HG03520 (cell line): Measurements from ENCODE around the gene DNAI7.
A peak's percentile ranks its signal among the peaks of the same experiment; 100 is the strongest.

Experiments
- ATAC-seq: cut with Tn5 transposase; IDR thresholded peaks from one replicate; pipeline ENCODE4 v1.9.1; 2021; ENCODE audit warnings: mild to moderate bottlenecking, moderate library complexity; ENCODE audit not compliant: unreplicated experiment

The DNAI7 gene

DNA sequence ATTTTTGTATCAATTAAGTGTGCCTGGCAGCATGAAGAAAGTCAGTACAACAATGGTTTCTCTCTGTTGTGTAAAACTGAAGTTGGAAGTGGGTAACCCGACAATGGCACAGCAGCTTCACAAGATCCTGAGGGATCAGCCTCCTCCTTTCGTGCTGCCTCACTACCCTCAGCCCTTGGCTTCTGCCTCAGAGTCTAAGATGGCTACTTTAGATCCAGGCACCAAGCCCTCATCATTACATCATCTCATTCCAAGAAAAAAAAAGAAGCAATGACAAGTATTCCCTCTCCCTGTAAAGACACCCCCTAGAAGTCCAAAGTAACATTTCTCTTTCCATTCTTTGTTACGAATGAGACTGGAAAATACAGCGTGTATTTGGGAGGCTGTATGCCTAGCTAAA is 92.6 kb downstream of the DNAI7 start:
- ATAC-seq, result no peak

DNA sequence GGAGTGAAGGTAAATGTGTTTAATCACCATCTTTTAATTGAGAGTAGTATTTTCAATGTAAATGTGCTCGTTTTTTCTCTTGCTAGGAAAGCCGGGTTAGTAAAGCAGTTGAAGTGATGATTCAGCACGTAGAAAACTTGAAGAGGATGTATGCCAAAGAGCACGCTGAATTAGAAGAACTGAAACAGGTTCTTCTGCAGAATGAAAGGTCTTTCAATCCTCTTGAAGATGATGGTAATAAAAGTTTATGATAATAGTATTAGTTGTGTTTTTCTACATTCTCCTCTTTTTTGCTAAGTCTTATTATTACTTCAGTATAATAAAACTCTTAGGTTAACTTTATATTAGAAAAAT is 93.9 kb downstream of the DNAI7 start:
- peak; percentile 53 for ATAC-seq

DNA sequence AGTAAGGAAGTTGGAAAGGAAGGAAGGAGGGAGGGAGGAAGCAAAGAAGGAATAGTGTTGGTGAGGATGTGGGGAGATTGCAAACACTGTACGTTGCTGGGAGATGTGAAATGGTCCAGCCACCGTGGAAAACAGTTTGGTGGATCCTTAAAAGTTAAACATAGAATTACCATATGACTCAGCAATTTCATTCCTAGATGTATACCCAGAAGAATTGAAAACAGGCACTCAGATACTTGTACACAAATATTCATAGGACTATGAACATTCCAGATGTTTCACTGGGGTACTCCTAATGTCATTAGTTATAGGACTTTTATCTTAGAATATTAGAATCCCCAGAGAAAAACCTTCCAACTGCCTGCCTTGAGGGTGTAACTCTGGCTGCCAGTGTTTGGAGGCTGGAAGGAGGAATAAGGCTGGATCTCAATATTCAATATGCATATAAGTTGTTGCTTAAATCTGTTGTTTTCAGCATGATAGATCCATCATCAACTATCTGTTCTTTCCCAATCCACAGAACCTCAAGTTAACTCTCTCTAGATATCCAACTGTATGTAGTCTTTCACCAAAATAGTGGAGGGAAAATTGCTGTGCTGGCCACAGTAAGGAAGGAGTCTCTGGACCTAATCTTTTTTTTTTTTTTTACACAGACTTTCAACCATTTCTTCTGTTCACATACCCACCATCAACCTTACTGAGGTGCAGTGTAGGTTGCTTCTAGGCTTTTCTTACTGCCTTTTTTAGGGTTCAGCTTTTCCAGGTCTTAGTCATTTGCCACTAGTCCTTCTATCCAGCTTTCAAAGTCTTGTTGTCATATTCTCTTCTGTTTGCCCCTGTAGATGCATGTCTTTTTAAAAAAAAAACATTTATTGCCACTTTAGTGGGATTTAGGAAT is 94.5 kb downstream of the DNAI7 start:
- ATAC-seq, result no peak

DNA sequence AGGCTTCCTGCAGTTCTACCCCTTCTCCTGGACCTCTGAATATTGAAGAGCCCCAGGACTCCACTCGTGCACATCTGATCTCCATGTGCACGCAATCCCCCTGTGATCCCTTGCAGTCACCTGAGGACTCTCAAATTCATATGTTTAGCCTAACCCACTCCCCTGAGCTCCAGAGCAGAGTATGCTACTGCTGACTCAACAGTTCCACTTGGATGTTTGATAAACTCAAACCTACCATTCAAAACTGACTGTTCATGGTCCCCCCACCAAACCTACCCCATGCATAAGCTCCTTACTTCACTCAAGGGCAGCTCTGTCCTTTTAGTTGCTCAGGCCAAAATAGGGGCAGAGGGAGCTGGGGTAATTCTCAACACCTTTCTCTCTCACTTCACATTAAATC is 96.0 kb downstream of the DNAI7 start:
- ATAC-seq, result no peak

DNA sequence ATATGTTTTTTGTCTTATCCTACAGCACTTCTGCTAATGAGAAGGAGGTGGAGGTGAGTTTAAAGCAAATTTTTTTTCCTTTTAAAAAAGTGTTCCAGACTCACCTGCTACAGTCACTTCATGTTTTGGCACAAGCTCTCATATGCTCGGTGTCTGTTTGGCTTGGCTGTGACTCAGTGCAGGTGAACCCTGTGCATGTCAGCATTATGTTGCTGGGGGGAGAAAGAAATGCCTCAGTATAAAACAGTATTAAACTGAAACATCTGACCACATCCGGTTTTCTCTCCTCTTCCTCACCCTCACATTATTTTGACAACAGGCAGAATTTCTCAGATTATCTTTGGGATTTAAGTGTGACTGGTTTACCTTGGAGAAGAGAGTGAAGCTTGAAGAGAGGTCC is 105.2 kb downstream of the DNAI7 start:
- ATAC-seq, result no peak

DNA sequence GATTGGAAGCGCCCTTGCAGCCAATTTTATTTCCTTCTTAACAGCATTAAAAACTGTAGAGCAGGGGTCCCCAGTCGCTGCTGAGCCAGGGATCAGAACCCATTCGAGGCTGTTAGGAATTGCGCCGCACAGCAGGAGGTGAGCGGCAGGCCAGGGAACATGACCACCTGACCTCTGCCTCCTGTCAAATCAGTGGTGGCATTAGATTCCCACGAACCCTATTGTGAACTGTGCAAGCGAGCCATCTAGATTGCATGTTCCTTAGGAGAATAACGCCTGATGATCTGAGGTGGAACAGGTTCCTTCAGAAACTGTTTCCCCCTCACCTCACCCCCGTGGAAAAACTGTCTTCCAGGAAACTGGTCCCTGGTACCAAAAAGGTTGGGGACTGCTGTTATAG is 107.4 kb downstream of the DNAI7 start:
- ATAC-seq, result no peak

DNA sequence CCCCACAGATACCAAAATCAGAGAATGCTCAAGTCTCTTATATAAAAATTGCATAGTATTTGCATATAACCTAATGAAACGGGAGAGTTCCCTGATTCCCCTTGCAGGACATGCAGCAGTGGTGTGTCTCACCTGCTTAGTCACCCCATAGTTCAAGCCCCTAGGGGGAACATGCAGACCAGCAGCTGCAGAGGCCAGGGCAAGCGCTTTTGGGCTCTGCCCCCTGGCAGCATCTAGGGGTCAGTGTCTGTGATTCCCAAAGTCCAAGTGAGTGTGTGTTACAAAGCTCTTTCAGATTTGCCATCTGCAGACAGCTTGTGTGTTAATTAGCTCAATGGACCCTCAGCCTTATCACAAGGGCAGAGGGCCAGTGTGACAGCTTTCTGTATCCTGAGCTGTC is 110.1 kb downstream of the DNAI7 start:
- ATAC-seq, result no peak

DNA sequence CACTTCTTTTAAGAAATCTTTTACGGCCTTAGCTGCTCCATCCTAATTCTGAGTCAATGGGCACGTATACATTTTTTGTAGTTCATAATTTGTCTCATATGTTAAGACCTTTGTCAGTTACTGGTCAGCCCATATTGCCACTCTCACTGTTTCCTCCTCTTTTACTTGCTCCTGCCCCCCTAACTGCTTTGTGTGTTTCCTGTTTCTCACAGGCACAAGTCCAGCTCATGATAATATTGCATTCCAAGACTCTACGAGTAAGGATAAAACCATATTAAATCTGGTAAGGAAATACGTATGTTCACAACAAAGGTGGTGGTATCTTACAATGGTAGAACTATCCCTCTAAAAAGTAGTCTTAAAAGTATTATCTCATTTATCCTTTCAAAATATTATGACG is 111.7 kb downstream of the DNAI7 start:
- no peak for ATAC-seq

DNA sequence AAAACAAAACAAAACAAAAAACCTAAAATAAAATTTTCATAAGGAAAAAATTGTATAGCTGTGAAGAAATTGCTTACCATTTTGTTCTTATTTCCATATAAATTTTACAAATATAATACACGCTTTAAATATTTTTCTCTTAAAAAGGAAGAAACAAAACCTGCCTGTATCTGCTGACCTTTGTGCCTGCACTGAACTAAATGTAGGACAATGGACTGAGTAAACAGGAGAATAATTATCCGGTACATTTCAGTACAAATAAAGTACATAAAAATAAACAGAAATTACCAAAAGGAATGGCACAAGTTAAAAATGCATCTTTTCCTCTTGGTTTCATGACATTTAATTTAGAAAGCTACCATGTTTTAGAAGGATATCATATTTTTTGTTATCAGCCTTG is 112.3 kb downstream of the DNAI7 start:
- no peak for ATAC-seq

DNA sequence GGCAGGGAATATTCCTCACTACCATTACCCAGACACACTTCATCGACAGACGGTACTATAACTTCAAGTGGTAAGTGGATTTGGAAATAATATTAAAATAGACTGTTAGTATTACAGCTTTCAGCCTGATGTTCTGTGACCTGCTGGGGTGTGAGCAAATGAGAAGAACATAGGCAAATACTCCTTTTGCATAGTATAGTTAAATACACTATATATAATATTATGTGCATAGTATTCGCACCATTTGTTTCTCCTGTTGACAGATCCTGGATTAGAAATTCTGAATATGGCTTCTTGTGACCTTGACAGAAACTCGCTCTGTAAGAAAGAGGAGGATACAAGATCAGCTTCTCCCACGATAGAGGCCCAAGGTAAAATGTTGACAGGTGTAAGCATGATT is 115.6 kb downstream of the DNAI7 start:
- ATAC-seq, result no peak

DNA sequence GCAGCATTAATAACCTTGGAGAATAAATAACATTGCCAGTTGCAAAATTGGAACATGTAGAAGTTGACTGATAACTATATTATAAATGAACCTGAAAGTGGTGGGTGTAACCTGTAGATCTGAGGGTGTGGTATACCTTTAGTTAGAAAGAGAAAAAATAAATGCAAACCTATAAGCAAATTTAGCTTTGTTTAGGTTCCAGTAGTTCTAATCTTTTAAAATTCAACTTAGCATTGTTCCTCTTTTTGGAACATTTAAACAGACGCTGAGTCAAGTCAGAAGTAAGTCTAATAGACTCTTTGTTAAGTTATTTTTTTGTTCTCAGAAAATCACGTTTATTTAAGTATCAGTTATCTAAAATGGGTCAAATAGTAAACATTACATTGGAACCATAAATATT is 120.0 kb downstream of the DNAI7 start:
- peak; percentile 67 for ATAC-seq

DNA sequence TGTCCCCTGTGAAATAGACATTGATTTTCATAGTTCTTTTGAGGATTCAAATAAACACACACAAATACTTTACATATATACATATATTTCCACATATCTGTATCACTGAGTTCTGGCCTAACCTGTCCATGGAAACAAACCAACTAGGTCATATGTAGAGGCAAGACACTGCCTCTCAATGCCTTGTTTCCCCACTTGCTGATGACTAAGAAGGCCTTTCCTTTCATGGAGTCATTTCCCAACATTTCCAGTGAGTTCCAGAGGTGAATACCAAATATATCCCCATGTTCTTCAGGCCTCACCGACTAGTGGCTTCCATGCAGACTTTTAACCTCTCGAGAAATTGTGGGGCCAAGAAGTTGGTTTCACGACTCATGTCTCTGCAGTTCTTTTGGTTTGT is 120.8 kb downstream of the DNAI7 start:
- no peak for ATAC-seq

DNA sequence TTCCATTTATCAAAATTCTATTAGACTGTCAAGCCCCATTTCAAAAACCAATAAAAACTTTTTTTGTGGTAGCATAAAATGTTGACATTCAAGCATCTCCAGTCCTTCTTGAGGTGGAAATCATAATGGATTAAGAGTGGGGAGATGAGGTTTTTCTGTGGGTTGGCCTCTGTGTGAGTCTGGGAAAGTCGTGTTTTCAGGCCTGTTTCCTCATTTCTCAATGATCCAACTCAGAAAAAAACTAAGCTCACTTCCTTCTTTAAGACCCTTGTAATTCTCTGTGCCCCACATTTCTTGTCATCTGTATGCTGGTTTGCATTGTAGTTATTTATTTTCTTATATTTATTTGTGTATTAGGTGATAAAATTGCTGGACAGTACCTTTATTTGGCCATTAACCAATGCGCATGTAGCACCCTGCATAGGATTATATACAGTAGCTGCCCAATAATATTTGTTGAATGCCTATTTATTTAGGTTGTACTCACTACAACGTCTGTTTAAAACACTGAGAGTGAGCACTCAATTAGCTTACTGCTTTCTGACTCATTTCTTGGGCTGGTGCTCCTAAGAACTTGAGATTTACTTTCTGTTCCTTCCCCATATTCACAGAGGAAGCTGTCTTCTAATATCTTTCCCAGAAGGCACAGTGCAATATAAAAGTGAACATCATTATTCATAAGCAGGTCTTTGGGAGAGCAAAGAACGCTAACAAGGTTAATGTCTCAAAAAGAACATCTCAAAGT is 121.9 kb downstream of the DNAI7 start:
- ATAC-seq, result no peak

DNA sequence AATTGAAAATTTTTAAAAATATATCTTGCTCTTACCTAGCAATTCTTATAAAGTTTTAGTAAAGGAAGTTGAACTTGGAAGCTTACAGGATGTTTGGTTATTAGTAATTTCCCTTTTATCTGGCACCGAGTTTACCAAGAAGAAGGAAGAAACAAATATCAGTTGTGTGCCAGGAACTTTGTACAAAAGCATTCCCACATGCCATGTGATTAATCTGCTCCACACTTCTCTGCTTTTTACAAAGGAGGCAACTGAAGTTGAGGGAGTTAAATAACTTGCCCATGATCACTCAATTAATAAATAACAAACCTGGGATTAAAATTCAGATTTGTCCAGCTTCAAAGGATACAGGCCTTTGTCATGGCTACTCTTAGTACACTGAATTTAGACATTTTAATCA is 123.6 kb downstream of the DNAI7 start:
- no peak for ATAC-seq

DNA sequence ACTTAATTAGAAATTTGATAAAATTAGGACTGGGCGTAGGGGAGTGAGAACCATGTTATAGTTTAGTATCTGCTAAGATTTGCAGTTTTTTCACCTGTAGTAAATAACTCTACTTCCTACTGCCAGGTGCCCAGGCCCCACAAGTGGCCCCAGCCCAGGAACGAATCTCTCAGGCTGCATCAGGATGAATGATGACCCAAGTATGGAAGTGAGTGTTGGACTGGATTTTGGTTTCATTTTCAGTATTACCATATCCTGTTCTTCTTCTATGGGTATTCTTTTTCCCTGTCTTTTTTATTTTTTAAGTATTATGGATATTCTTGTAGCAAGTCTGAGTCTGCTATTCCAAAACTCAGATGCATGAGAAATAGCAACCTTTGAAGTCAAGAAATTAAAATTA is 125.7 kb downstream of the DNAI7 start:
- no peak for ATAC-seq

DNA sequence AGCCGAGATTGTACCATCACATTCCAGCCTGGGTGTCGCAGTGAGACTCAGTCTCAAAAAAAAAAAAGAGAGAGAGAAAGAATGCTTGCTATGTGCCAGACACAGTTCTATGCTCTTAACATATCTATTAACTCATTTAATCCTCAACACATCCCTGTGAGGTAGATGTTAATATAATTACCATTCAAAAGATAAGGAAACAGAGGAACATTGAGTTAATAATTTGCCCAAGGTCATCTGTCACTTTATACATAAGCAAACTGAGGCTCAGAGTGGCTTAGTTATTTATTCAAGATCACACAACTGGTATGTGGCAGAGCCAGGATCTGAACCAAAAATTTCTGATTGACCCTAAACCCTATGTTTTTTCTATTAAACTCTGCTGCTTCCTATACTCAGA is 129.9 kb downstream of the DNAI7 start:
- no peak for ATAC-seq

DNA sequence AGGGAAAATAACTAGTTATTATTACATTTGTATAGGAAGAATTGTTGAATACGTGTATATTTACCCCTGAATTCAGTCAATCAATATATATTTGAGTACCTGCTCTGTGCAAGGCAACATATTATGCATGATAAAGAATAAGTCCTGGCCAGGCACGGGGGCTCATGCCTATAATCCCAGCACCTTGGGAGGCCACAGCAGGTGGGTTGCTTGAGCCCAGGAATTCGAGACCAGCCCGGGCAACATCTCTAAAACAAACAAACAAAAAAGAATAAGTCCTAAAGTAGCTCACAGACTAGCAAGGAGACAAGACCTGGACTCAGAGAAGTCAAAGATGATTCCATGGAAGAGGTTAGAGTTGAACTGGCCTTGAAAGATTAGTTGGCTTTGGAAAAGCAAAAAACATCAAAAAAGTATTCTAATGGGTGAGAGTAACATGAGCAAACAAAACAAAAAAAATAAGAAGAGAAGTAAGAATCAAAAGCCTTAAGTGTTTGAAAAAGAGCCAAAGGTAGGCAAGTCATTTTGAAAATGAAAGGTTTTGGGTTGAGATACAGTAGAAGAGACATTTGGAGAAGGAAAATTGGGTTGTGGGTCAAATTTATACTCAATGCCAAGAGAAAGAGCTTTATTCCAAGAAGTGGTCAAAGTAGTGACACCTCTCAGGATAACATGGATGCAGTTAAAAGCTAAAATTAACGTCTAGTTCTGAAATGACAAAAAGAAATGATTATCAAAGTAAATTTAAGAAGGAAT is 130.9 kb downstream of the DNAI7 start:
- ATAC-seq, result no peak

DNA sequence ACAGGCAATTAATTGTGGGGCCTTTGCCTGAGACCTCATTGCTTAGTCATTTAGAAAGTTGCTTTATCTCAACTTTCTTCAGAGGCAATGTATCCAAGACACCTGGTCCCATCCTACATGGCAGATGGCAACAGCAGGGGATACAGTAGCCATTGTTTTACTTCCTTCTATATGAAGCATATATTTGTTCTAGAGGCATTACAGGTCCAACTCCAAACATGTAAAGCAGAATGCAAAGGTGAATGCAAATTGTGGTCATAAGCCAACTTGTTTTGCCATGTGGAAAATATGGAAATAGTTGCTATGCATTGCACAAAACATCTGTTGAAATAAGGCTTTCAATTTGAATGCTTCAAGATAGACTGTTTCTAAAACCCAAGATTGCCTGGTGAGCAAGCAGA is 136.3 kb downstream of the DNAI7 start:
- ATAC-seq, result peak; percentile 40
